Neural cell (in vitro differentiated cells): ENCODE measurements around the gene DDX5. TPM values are rescaled to one million over a fixed set of nuclear protein-coding genes. Genes with fewer than 3 reads are reported as not detected.

Experiments used
- H2AFZ ChIP-seq: fragments of 200-600, 300-800 bp; sonication (generic), shearing (Covaris generic); 2 replicates; pipeline ENCODE4 v1.6.0; 2014; ENCODE audit warnings: low read depth, mild to moderate bottlenecking, antibody characterized with exemption, low read length, moderate library complexity
- H3F3A ChIP-seq: fragments of 200-600 bp; shearing (Covaris generic); 2 replicates; pipeline ENCODE4 v1.6.1; 2016; ENCODE audit warnings: mild to moderate bottlenecking, moderate library complexity, mixed read lengths, antibody characterized with exemption, low read length; ENCODE audit not compliant: insufficient read depth, poor library complexity, severe bottlenecking
- H3K27ac ChIP-seq: fragments of 200-600, 300-800 bp; sonication (generic), shearing (Covaris generic); 2 replicates; pipeline ENCODE4 v1.5.1; 2014; ENCODE audit warnings: mild to moderate bottlenecking, low read length, moderate library complexity
- H3K27me3 ChIP-seq: fragments of 300-800, 200-600 bp; sonication (generic), shearing (Covaris generic); 2 replicates; pipeline ENCODE4 v1.6.0; 2014; ENCODE audit warnings: mild to moderate bottlenecking, low read depth, low read length, moderate library complexity; ENCODE audit not compliant: insufficient read depth
- H3K36me3 ChIP-seq: fragments of 300-800, 200-600 bp; sonication (generic), shearing (Covaris generic); 2 replicates; pipeline ENCODE4 v1.5.1; 2014; ENCODE audit warnings: mild to moderate bottlenecking, antibody characterized with exemption, low read length, moderate library complexity; ENCODE audit not compliant: insufficient read depth
- H3K4me2 ChIP-seq: fragments of 300-800, 200-600 bp; sonication (generic), shearing (Covaris generic); 2 replicates; pipeline ENCODE4 v1.6.0; 2014; ENCODE audit warnings: mild to moderate bottlenecking, low read length
- H3K4me3 ChIP-seq: fragments of 300-800, 200-600 bp; sonication (generic), shearing (Covaris generic); 2 replicates; pipeline ENCODE4 v1.5.1; 2014; ENCODE audit warnings: mild to moderate bottlenecking, low read length, moderate library complexity
- H3K79me2 ChIP-seq: fragments of 200-600 bp; shearing (Covaris generic); replicated peaks from 2 replicates; pipeline ENCODE4 v1.6.0; 2014; ENCODE audit warnings: mild to moderate bottlenecking, low read length, moderate library complexity; ENCODE audit not compliant: insufficient read depth
- H3K9ac ChIP-seq: fragments of 300-800, 200-600 bp; sonication (generic), shearing (Covaris generic); 2 replicates; pipeline ENCODE4 v1.6.1; 2016; ENCODE audit warnings: mild to moderate bottlenecking, low read length, mixed read lengths
- H3K9me2 ChIP-seq: fragments of 200-600 bp; shearing (Covaris generic); 2 replicates; pipeline ENCODE4 v1.6.1; 2016; ENCODE audit warnings: mild to moderate bottlenecking, low read length, mixed read lengths; ENCODE audit not compliant: insufficient read depth
- H3K9me3 ChIP-seq: fragments of 200-600, 300-800 bp; sonication (generic), shearing (Covaris generic); 2 replicates; pipeline ENCODE4 v1.6.1; 2016; ENCODE audit warnings: mild to moderate bottlenecking, mixed run types, low read length, moderate library complexity, mixed read lengths
- H4K20me1 ChIP-seq: fragments of 200-600 bp; shearing (Covaris generic); 2 replicates; pipeline ENCODE4 v1.6.1; 2016; ENCODE audit warnings: mild to moderate bottlenecking, mixed run types; ENCODE audit not compliant: insufficient read depth
- EP300 ChIP-seq: fragments of 450-650 bp; conservative IDR thresholded peaks from 2 replicates; pipeline ENCODE4 v1.6.1; 2014; ENCODE audit warnings: antibody characterized with exemption, mild to moderate bottlenecking, moderate library complexity; ENCODE audit not compliant: poor library complexity, severe bottlenecking
- EZH2 ChIP-seq: fragments of 200-600, 300-800 bp; shearing (Covaris generic), sonication (generic); IDR thresholded peaks from 2 replicates; pipeline ENCODE4 v1.6.1; 2014; ENCODE audit warnings: antibody characterized with exemption, low read length, borderline replicate concordance, mild to moderate bottlenecking; ENCODE audit not compliant: insufficient read depth, poor library complexity, severe bottlenecking
- MXI1 ChIP-seq: fragments of 450-650 bp; conservative IDR thresholded peaks from 2 replicates; pipeline ENCODE4 v1.6.1; 2014; ENCODE audit warnings: antibody characterized with exemption, mild to moderate bottlenecking; ENCODE audit not compliant: poor library complexity, severe bottlenecking
- POLR2AphosphoS5 ChIP-seq: IDR thresholded peaks from 2 replicates; pipeline ENCODE4 v1.6.1; 2012
- RAD21 ChIP-seq: fragments of 450-650 bp; conservative IDR thresholded peaks from 2 replicates; pipeline ENCODE4 v1.6.1; 2014; ENCODE audit warnings: antibody characterized with exemption, mild to moderate bottlenecking, moderate library complexity
- SMC3 ChIP-seq: fragments of 450-650 bp; conservative IDR thresholded peaks from 2 replicates; pipeline ENCODE4 v1.6.1; 2014; ENCODE audit warnings: antibody characterized with exemption, mild to moderate bottlenecking, moderate library complexity; ENCODE audit not compliant: poor library complexity
- TAF1 ChIP-seq: IDR thresholded peaks from 2 replicates; pipeline ENCODE4 v1.6.1; 2012; ENCODE audit warnings: low read depth
- polyA plus RNA-seq: library from polyadenylated mRNA; depleted of rRNA; stranded (reverse); fragments of >200 nt; gene quantifications from 2 replicates; pipeline ENCODE4 v1.2.3, GENCODE V29; 2014
- TF ChIP-seq, protein P1 (sequence below): IDR thresholded peaks from 2 replicates; pipeline ENCODE4 v1.6.1; 2012; ENCODE audit warnings: borderline replicate concordance
- TF ChIP-seq, protein P2 (sequence below): fragments of 450-650 bp; IDR thresholded peaks from 2 replicates; pipeline ENCODE4 v1.5.1; 2014; ENCODE audit warnings: antibody characterized with exemption, mild to moderate bottlenecking, moderate library complexity; ENCODE audit not compliant: poor library complexity, severe bottlenecking

DDX5 gene
- polyA plus RNA-seq, 1 donor from 2014 or later = 2,358 TPM

DNA sequence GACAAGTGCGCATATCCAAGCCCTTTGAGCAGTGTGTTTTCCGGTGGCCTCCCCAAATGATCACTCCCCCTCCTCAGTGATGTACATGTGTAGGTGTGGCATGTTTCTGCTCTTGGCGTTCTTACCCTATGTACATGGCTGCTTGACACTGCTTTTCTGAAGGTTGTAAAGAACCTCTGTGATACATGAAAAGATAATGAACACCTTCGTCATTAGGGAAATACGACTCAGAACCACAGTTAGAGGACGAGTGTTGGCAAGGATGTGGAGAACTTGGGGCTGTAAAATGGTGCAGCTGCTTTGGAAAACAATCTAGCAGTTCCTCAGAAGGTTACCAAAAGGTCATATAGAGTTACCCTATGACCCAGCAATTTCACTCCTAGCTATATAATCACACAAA is 29.3 kb upstream of the DDX5 start:
- Histone ChIP-seq H3K4me3 (no peak overlapping the region), H4K20me1 (no peaks in the 10 kb centered on the region), H3K27ac (no peak overlapping the region), H3K9me2 (no peaks in the 10 kb centered on the region), H3K27me3 (no peaks in the 10 kb centered on the region), H3F3A (no peaks in the 10 kb centered on the region), H3K79me2 (no peaks in the 10 kb centered on the region), H3K9ac (no peak overlapping the region), H3K9me3 (no peaks in the 10 kb centered on the region), H3K4me2 (no peak overlapping the region), H2AFZ (no peak overlapping the region), H3K36me3 (peaks cover 23% of the 10 kb centered on the region)
- TF ChIP-seq POLR2AphosphoS5 (peak; percentile 14), RAD21 (no peak)

DNA sequence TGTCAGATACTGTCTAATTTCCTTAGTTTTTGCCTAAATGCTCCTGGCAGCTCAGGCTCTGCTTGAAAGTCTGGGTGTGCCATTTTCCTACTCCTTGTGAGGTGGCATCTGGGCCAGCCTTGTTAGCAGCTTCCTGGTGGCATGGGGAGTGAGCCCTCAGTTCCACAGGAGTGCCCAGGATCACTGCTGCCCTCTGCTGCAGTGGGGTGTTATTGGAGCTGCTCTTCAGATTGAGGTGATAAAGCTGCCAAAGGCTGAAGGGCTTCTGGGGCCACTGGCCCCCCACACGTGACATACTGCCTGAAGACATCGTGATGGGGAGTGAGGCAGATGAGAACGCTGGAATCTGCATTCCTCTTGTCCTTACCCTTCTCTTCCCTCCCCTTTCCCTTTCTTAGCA is 28.1 kb upstream of the DDX5 start:
- H3K27me3 ChIP-seq = no peaks in the 10 kb centered on the region

DNA sequence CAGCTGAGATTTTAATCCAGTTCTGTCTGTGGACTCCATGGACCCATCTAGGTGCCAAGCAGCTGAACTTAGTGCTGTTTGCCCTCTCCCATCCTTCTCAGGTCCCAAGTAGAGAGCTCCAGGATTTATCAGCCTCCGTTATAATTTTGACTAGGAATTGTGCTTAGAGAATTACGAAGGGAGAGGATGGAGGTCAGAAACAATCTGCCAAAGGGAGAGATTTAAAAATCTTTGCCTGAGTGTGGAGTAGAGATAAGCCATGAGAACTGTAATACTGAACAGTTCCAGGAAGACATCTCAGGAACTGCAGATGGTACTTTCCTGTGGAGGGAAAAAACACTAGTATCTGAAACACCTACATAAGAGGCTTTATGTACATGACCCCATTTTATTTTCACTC is 27.7 kb upstream of the DDX5 start:
- no peak overlapping the region for H2AFZ ChIP-seq
- peaks cover 17% of the 10 kb centered on the region for H3K36me3 ChIP-seq
- no peaks in the 10 kb centered on the region for H3K9me2 ChIP-seq
- H3K4me3 ChIP-seq = no peak overlapping the region
- no peak overlapping the region for H3K27ac ChIP-seq
- H3K27me3 ChIP-seq = no peaks in the 10 kb centered on the region
- no peak overlapping the region for H3K4me2 ChIP-seq
- H4K20me1 ChIP-seq = no peaks in the 10 kb centered on the region
- H3F3A ChIP-seq = no peaks in the 10 kb centered on the region
- no peaks in the 10 kb centered on the region for H3K9me3 ChIP-seq
- no peak overlapping the region for H3K9ac ChIP-seq
- no peaks in the 10 kb centered on the region for H3K79me2 ChIP-seq
- TF ChIP-seq POLR2AphosphoS5 (no peak), EP300 (no peak), MXI1 (no peak), EZH2 (no peak), RAD21 (no peak)
- TF ChIP-seq, protein P1, sequence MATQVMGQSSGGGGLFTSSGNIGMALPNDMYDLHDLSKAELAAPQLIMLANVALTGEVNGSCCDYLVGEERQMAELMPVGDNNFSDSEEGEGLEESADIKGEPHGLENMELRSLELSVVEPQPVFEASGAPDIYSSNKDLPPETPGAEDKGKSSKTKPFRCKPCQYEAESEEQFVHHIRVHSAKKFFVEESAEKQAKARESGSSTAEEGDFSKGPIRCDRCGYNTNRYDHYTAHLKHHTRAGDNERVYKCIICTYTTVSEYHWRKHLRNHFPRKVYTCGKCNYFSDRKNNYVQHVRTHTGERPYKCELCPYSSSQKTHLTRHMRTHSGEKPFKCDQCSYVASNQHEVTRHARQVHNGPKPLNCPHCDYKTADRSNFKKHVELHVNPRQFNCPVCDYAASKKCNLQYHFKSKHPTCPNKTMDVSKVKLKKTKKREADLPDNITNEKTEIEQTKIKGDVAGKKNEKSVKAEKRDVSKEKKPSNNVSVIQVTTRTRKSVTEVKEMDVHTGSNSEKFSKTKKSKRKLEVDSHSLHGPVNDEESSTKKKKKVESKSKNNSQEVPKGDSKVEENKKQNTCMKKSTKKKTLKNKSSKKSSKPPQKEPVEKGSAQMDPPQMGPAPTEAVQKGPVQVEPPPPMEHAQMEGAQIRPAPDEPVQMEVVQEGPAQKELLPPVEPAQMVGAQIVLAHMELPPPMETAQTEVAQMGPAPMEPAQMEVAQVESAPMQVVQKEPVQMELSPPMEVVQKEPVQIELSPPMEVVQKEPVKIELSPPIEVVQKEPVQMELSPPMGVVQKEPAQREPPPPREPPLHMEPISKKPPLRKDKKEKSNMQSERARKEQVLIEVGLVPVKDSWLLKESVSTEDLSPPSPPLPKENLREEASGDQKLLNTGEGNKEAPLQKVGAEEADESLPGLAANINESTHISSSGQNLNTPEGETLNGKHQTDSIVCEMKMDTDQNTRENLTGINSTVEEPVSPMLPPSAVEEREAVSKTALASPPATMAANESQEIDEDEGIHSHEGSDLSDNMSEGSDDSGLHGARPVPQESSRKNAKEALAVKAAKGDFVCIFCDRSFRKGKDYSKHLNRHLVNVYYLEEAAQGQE = no peak

More for the DNA sequence above, 28.1 kb upstream of the DDX5 start:
- TF ChIP-seq RAD21 = no peak
- no peak for TF ChIP-seq EP300
- no peak for TF ChIP-seq MXI1
- no peak for TF ChIP-seq POLR2AphosphoS5
- TF ChIP-seq, protein P1 = no peak
- TF ChIP-seq EZH2 = no peak
- TF ChIP-seq, protein P2, sequence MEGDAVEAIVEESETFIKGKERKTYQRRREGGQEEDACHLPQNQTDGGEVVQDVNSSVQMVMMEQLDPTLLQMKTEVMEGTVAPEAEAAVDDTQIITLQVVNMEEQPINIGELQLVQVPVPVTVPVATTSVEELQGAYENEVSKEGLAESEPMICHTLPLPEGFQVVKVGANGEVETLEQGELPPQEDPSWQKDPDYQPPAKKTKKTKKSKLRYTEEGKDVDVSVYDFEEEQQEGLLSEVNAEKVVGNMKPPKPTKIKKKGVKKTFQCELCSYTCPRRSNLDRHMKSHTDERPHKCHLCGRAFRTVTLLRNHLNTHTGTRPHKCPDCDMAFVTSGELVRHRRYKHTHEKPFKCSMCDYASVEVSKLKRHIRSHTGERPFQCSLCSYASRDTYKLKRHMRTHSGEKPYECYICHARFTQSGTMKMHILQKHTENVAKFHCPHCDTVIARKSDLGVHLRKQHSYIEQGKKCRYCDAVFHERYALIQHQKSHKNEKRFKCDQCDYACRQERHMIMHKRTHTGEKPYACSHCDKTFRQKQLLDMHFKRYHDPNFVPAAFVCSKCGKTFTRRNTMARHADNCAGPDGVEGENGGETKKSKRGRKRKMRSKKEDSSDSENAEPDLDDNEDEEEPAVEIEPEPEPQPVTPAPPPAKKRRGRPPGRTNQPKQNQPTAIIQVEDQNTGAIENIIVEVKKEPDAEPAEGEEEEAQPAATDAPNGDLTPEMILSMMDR = no peak
- TF ChIP-seq SMC3 = no peak
- no peak for TF ChIP-seq TAF1
- H3K9me2 ChIP-seq = no peaks in the 10 kb centered on the region
- no peak overlapping the region for H3K27ac ChIP-seq
- H3K4me3 ChIP-seq = no peak overlapping the region
- H4K20me1 ChIP-seq = no peaks in the 10 kb centered on the region
- no peaks in the 10 kb centered on the region for H3K9me3 ChIP-seq
- no peak overlapping the region for H3K9ac ChIP-seq
- no peak overlapping the region for H3K4me2 ChIP-seq
- no peak overlapping the region for H2AFZ ChIP-seq
- no peaks in the 10 kb centered on the region for H3K79me2 ChIP-seq
- no peaks in the 10 kb centered on the region for H3F3A ChIP-seq
- H3K36me3 ChIP-seq = peaks cover 21% of the 10 kb centered on the region
